Adrenal gland (tissue), 5 donors: ENCODE results near the gene HMG20B.

ENCODE experiments used
- POLR2A ChIP-seq, 2 donors: fragments of 450-650 bp; IDR thresholded peaks; one replicate each; pipeline ENCODE4 v1.6.1; 2017; ENCODE audit warnings: antibody characterized with exemption in 2 of 2, mild to moderate bottlenecking in 2 of 2, moderate library complexity in 1 of 2
- TF ChIP-seq, protein P1 (sequence below), 6 experiments: fragments of 450-650 bp in 4 of 6; fragments of 200-600 bp in 2 of 6; sonication (generic) in 1 of 6; IDR thresholded peaks; 1 replicate in 5 of 6; 2 replicates in 1 of 6; pipeline versions ENCODE4 v1.5.1 to v1.8.0; 2016 to 2021; ENCODE audit warnings: antibody characterized with exemption in 6 of 6, mild to moderate bottlenecking in 2 of 6, moderate library complexity in 1 of 6
- donor health status: DM: no; HTN: no; CAD: no.

DNA sequence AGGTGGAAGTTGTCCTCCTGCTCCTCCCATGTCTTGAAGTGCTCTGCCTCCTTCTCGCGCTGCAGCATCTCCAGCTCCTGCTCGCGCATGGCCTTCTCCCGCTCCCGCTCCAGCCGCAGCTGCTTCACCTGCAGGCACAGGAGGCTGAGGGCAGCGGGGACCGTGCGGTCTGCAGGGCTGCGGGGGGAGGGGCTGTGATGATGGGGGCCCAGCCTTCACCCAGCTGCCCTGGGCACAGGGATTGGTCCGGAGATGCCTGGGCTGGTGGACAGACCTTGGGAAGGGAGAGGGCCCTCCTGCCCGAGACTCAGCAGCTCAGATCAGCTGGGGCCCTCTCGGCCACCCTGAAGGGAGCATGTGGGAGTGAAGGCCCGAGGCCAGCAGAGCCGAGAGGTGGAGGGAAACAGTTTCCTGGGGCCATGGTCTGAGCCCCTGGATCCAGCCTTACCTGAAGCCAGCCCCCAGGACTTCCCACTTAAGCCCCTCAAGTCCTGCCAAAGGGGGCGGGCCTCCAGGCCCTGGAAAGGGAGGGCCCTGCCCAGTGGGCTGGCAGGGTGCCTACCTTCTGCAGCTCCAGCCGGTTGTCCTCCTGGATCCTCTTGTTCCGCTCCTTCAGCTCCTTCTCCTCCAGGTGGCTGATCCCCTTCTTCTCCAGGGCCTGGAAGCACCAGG is 47.5 kb downstream of the HMG20B start:
- TF ChIP-seq, protein P1, sequence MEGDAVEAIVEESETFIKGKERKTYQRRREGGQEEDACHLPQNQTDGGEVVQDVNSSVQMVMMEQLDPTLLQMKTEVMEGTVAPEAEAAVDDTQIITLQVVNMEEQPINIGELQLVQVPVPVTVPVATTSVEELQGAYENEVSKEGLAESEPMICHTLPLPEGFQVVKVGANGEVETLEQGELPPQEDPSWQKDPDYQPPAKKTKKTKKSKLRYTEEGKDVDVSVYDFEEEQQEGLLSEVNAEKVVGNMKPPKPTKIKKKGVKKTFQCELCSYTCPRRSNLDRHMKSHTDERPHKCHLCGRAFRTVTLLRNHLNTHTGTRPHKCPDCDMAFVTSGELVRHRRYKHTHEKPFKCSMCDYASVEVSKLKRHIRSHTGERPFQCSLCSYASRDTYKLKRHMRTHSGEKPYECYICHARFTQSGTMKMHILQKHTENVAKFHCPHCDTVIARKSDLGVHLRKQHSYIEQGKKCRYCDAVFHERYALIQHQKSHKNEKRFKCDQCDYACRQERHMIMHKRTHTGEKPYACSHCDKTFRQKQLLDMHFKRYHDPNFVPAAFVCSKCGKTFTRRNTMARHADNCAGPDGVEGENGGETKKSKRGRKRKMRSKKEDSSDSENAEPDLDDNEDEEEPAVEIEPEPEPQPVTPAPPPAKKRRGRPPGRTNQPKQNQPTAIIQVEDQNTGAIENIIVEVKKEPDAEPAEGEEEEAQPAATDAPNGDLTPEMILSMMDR (IDR thresholded peaks at IDR 0.05), result no peak
- no peak for TF ChIP-seq POLR2A (IDR thresholded peaks at IDR 0.05)
